Heart left ventricle (tissue), 16 donors: ENCODE results near the gene ATXN7L3B. TPM values are rescaled to one million over a fixed set of nuclear protein-coding genes. Genes with fewer than 3 reads are reported as not detected.

ENCODE experiments used
- ATAC-seq, 4 donors: fragments of 200-7000 bp; cut with Tn5 transposase; one replicate each; pipeline ENCODE4 v1.9.1; 2020 to 2022; ENCODE audit warnings: moderate library complexity in 4 of 4, mild to moderate bottlenecking in 3 of 4, moderate number of reproducible peaks in 1 of 4
- DNase-seq, 5 donors: peaks; one replicate each; pipeline ENCODE4 v3.0.0-alpha.2; 2020
- H3K27ac ChIP-seq, 12 donors: fragments of 200-600 bp; sonication (generic) in 4 of 12; one replicate each; pipeline versions ENCODE4 v1.5.0 to v1.8.0; 2016 to 2022; ENCODE audit warnings: mild to moderate bottlenecking in 2 of 12
- H3K27me3 ChIP-seq, 9 donors: fragments of 200-600 bp; sonication (generic) in 2 of 9; one replicate each; pipeline versions ENCODE4 v1.5.1 to v1.8.0; 2016 to 2022; ENCODE audit warnings: mild to moderate bottlenecking in 3 of 9
- H3K36me3 ChIP-seq, 9 donors: fragments of 200-600 bp; sonication (generic) in 2 of 9; one replicate each; pipeline versions ENCODE4 v1.5.0 to v1.8.0; 2018 to 2022; ENCODE audit warnings: mild to moderate bottlenecking in 2 of 9
- H3K4me1 ChIP-seq, 12 donors: fragments of 200-600 bp; sonication (generic) in 4 of 12; one replicate each; pipeline versions ENCODE4 v1.5.0 to v1.8.0; 2016 to 2022; ENCODE audit warnings: mild to moderate bottlenecking in 3 of 12
- H3K4me3 ChIP-seq, 12 donors: fragments of 200-600 bp; sonication (generic) in 4 of 12; one replicate each; pipeline versions ENCODE4 v1.5.0 to v1.8.0; 2017 to 2022; ENCODE audit warnings: mild to moderate bottlenecking in 9 of 12, moderate library complexity in 4 of 12
- H3K9me3 ChIP-seq, 12 donors: fragments of 200-600 bp; sonication (generic) in 4 of 12; one replicate each; pipeline versions ENCODE4 v1.5.0 to v1.8.0; 2016 to 2022; ENCODE audit warnings: mild to moderate bottlenecking in 1 of 12
- POLR2A ChIP-seq, 2 donors: fragments of 450-650 bp; IDR thresholded peaks; one replicate each; pipeline ENCODE4 v1.6.1; 2017; ENCODE audit warnings: antibody characterized with exemption in 2 of 2, mild to moderate bottlenecking in 2 of 2, moderate library complexity in 2 of 2
- WGBS, 4 donors: extraction: QIAGEN DNeasy Blood & Tissue Kit in 2 of 4; methylation state at CpG; one replicate each; pipeline versions ENCODE4 v1.1.5 to v1.1.7; 2013 to 2018; 5-methylcytosine and 5-hydroxymethylcytosine counted together
- intact Hi-C, 10 donors: fragments of 100-400 bp; cut with DNase I; formaldehyde crosslinking; loops; one replicate each; pipeline versions ENCODE4 v1.11.1 to v1.14.2; 2022
- polyA plus RNA-seq, 2 donors: library from polyadenylated mRNA; stranded (reverse); fragments of 200-250 nt; gene quantifications; one replicate each; pipeline ENCODE4 v1.2.3, GENCODE V29; 2013
- total RNA-seq, 9 donors: library from RNA; depleted of rRNA in 2 of 9; stranded (reverse); fragments of >200 nt in 2 of 9; fragmentation: NEBNext Ultra II Directional in 3 of 9; extraction: Animal tissue kit (Norgen Biotek cat#: 25700) in 3 of 9; gene quantifications; one replicate each; pipeline versions ENCODE4 v1.1.0 to v1.2.4, GENCODE V29; 2016 to 2023
- TF ChIP-seq, protein P1 (sequence below), 12 donors: fragments of 200-600 bp; sonication (generic) in 4 of 12; IDR thresholded peaks; one replicate each; pipeline versions ENCODE4 v1.5.0 to v1.8.0; 2018 to 2022; ENCODE audit warnings: antibody characterized with exemption in 12 of 12, mild to moderate bottlenecking in 5 of 12
- donor health status: ischemic (EF 13 %, LVEDD 7.1; RV severe dilation, severe dysfunction).
- donor health status: healthy with polysubstance abuse.
- donor health status: DM: no; HTN: yes; CAD: no.
- donor health status: DM: no; HTN: no; CAD: no.
- donor health status: ischemic (EF 25% LVEDD 6.9; RV normal size, moderate dysfunction).
- donor health status: ischemic (EF 25% LVEDD 5.7; RV mildly dilated, moderate dysfunction).
- donor health status: healthy.
- donor health status: DM: yes; HTN: yes; CAD: no.
- donor health status: ischemic (EF 35%, LVEDD 5.7; RV mildly dilated, moderate dysfunction).
- donor health status: nonischemic (EF 11% LVEDD 7.7; RV severe dilation, severe dysfunction).
- donor health status: DM: yes; HTN: yes; CAD: no.
- donor health status: PGD.
- donor health status: ischemic (EF 29% LVEDD 5.4; RV normal size, mild dysfunction).
- donor health status: nonischemic (EF 23%, LVEDD 6.1; RV moderate dilation, normal function).

Gene ATXN7L3B
- total and polyA plus RNA-seq, 11 donors: 7.0 to 25.5 (median 22.1) TPM

DNA sequence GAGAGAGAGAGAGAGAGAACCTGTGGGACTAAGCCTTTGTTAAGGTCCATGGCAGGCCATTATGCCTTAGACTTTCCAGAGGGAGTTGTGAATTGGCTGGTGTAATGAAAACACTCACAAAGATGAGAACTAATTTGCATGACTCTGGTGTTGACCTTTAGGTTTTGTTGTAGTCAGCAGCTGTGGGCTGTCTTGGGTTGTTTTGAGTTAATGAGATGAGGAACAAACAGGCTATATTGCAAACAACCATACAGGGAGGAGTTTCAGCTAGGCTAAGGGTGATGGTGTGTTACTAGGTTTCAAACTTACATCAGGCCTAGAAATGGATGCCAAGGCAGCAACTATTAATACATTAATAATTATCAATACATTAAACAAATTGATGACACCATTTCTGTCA lies 26.3 kb downstream of the ATXN7L3B start:
- intact Hi-C loops: no loop called here
- ATAC-seq: no peak
- no peaks in the 10 kb centered on the region for H3K9me3 ChIP-seq
- no peaks in the 10 kb centered on the region for H3K27me3 ChIP-seq
- DNase-seq: no peak
- no peaks in the 10 kb centered on the region for H3K4me1 ChIP-seq
- no peaks in the 10 kb centered on the region for H3K36me3 ChIP-seq
- H3K4me3 ChIP-seq: no peak overlapping the region
- TF ChIP-seq, protein P1, sequence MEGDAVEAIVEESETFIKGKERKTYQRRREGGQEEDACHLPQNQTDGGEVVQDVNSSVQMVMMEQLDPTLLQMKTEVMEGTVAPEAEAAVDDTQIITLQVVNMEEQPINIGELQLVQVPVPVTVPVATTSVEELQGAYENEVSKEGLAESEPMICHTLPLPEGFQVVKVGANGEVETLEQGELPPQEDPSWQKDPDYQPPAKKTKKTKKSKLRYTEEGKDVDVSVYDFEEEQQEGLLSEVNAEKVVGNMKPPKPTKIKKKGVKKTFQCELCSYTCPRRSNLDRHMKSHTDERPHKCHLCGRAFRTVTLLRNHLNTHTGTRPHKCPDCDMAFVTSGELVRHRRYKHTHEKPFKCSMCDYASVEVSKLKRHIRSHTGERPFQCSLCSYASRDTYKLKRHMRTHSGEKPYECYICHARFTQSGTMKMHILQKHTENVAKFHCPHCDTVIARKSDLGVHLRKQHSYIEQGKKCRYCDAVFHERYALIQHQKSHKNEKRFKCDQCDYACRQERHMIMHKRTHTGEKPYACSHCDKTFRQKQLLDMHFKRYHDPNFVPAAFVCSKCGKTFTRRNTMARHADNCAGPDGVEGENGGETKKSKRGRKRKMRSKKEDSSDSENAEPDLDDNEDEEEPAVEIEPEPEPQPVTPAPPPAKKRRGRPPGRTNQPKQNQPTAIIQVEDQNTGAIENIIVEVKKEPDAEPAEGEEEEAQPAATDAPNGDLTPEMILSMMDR (IDR thresholded peaks at IDR 0.05): no peak
- TF ChIP-seq POLR2A (IDR thresholded peaks at IDR 0.05): no peak
- no peak overlapping the region for H3K27ac ChIP-seq

DNA sequence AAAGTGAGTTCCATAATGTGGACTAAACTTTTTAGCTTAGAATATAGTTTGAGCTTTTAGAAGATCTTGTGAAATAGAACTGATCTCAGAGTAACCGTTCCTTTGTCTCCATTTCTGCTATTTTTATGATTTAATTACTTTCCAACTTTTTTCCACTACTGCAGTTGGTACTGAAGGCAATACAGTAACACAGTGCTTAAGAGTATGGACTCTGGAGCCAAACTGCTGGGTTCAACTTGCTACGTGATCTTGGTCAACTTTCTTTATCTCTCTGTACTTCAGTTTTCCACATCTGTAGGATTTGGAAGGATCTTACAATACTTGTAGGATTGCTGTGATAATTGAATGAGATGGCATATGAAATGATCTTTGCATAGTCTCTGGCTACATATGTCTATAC lies 40.9 kb downstream of the ATXN7L3B start:
- H3K27me3 ChIP-seq: no peaks in the 10 kb centered on the region
- no peaks in the 10 kb centered on the region for H3K4me1 ChIP-seq
- H3K36me3 ChIP-seq: no peaks in the 10 kb centered on the region
- H3K9me3 ChIP-seq: peaks cover 0 to 2% (median 0%) of the 10 kb centered on the region in 12 donors
- DNase-seq: no peak
- intact Hi-C loops: no loop called here
- no peak overlapping the region for H3K4me3 ChIP-seq
- WGBS, 4 donors: 69 to 87% (median 81%) methylated on average over 2 of the region's 2 CpGs
- H3K27ac ChIP-seq: no peak overlapping the region
- TF ChIP-seq POLR2A (IDR thresholded peaks at IDR 0.05): no peak
- TF ChIP-seq, protein P1 (IDR thresholded peaks at IDR 0.05): no peak
- ATAC-seq: no peak

DNA sequence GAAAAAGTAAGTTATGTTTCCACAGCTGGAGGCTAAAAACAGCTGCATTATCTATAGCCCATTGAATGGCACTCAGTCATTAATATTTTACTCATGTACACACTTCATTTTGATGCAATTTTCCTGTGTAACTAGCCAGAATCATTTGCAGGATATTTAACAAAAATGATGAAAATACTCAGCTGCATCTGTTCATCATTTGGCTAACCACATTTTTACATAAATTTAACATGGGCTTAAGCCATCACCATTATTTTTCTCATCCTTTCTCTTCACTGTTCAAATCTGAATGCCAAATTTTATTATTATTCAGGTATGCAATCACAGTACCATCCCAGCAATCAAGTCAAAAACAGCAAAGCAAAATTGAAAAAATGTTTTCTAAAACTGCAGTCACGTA lies 41.8 kb downstream of the ATXN7L3B start:
- ATAC-seq: no peak
- H3K27ac ChIP-seq: no peak overlapping the region
- no peaks in the 10 kb centered on the region for H3K27me3 ChIP-seq
- TF ChIP-seq POLR2A (IDR thresholded peaks at IDR 0.05): no peak
- TF ChIP-seq, protein P1 (IDR thresholded peaks at IDR 0.05): no peak
- intact Hi-C loops: no loop called here
- DNase-seq: no peak
- H3K9me3 ChIP-seq: peaks cover 0 to 2% (median 0%) of the 10 kb centered on the region in 12 donors
- H3K36me3 ChIP-seq: no peaks in the 10 kb centered on the region
- H3K4me3 ChIP-seq: no peak overlapping the region
- H3K4me1 ChIP-seq: no peaks in the 10 kb centered on the region
- 70 to 86% (median 76%) methylated on average over 1 of the region's 1 CpG for WGBS, 4 donors

DNA sequence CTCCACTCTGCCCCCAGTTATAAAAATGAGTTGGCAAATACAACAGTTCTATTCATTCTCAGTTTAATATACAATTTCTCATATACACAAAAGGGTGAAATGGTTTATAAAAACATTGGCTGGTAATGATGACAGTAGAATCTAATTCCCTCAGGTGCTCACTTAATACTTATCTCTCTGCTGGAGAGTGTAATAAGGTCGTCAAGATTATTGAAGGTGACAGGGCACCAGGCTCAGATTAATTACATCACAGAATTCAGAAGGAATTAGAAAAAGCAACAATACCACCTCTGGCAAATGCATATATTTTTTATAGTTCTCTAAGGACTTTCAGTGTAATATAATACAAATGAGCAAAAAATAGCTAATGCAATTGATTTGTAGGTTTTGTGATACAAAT lies 42.3 kb downstream of the ATXN7L3B start:
- H3K9me3 ChIP-seq: no peaks in the 10 kb centered on the region
- 20 to 54% (median 28%) methylated on average over 1 of the region's 1 CpG for WGBS, 4 donors
- intact Hi-C loops: no loop called here
- no peaks in the 10 kb centered on the region for H3K36me3 ChIP-seq
- H3K4me3 ChIP-seq: no peak overlapping the region
- H3K27ac ChIP-seq: no peak overlapping the region
- TF ChIP-seq POLR2A (IDR thresholded peaks at IDR 0.05): no peak
- TF ChIP-seq, protein P1 (IDR thresholded peaks at IDR 0.05): no peak
- ATAC-seq: no peak
- no peaks in the 10 kb centered on the region for H3K4me1 ChIP-seq
- no peak for DNase-seq
- H3K27me3 ChIP-seq: no peaks in the 10 kb centered on the region
